Stimulated activated memory B cell treated with anti-CD40 and anti-IgM and Interleukin-4, amounts not matched to agents 10 μg/mL and 1 μg/mL and 100 μg/mL, for 72 hours (primary cell): Measurements from ENCODE around the gene BAIAP2L2.
A peak's percentile ranks its signal among the peaks of the same experiment; 100 is the strongest.
"Not testable (repeated sequence)": the region's sequence is repeated elsewhere in the genome, so short reads cannot be mapped to it uniquely, and the experiment has no call there.

Source experiments
- ATAC-seq: fragments of 150-1000 bp; cut with Tn5 transposase; 2 replicates; pipeline ENCODE4 v1.10.0; 2021
- H3K27ac Mint-ChIP-seq: one replicate; pipeline ENCODE4 v1.8.0; 2022; ENCODE audit warnings: mild to moderate bottlenecking, mixed read lengths
- H3K27me3 Mint-ChIP-seq: one replicate; pipeline ENCODE4 v1.8.0; 2022; ENCODE audit warnings: mixed read lengths
- H3K36me3 Mint-ChIP-seq: one replicate; pipeline ENCODE4 v1.8.0; 2022; ENCODE audit warnings: mixed read lengths
- H3K4me1 Mint-ChIP-seq: one replicate; pipeline ENCODE4 v1.8.0; 2022; ENCODE audit warnings: mixed read lengths
- H3K4me3 Mint-ChIP-seq: one replicate; pipeline ENCODE4 v1.8.0; 2022; ENCODE audit warnings: mild to moderate bottlenecking, moderate library complexity, mixed read lengths
- H3K9me3 Mint-ChIP-seq: one replicate; pipeline ENCODE4 v1.8.0; 2022; ENCODE audit warnings: mixed read lengths

BAIAP2L2 gene

GRCh38 chr22:38110008-38110862, at the start of gene BAIAP2L2:
Gene BAIAP2L2 (minus strand): TSS chr22:38110684. CDS start chr22:38110525, 159 bp downstream.
- H3K36me3 Mint-ChIP-seq, result peaks cover 34% of the 10 kb centered on the region
- peaks cover 3% of the 10 kb centered on the region for H3K9me3 Mint-ChIP-seq
- peak within 1 kb of the TSS; percentile 34 for H3K4me3 Mint-ChIP-seq
- H3K27me3 Mint-ChIP-seq, result no peaks in the 10 kb centered on the region
- peak within 1 kb of the TSS; percentile 55 for H3K27ac Mint-ChIP-seq
- ATAC-seq, result no peak
- H3K4me1 Mint-ChIP-seq, result peaks cover 11% of the 10 kb centered on the region

- peaks cover 24% of the 10 kb centered on the region for H3K36me3 Mint-ChIP-seq
- H3K4me3 Mint-ChIP-seq, result no peak overlapping the region
- H3K9me3 Mint-ChIP-seq, result peaks cover 3% of the 10 kb centered on the region
- H3K27ac Mint-ChIP-seq, result no peak overlapping the region
- peaks cover 19% of the 10 kb centered on the region for H3K4me1 Mint-ChIP-seq
- no peaks in the 10 kb centered on the region for H3K27me3 Mint-ChIP-seq
- no peak for ATAC-seq
Measured at GRCh38 chr22:38155703-38156102, 45.2 kb upstream of the BAIAP2L2 start.

- H3K9me3 Mint-ChIP-seq, H3K4me3 Mint-ChIP-seq, ATAC-seq, H3K27me3 Mint-ChIP-seq, H3K27ac Mint-ChIP-seq: not testable (repeated sequence)
- H3K4me1 Mint-ChIP-seq, result peaks cover 22% of the 10 kb centered on the region
- H3K36me3 Mint-ChIP-seq, result peaks cover 24% of the 10 kb centered on the region
Measured at GRCh38 chr22:38154563-38154915, 44.1 kb upstream of the BAIAP2L2 start.

GRCh38 chr22:38153821-38154562, 43.5 kb upstream of the BAIAP2L2 start:
- Mint-ChIP-seq H3K27ac (no peak overlapping the region), H3K9me3 (peaks cover 3% of the 10 kb centered on the region), H3K36me3 (peaks cover 27% of the 10 kb centered on the region), H3K4me1 (peaks cover 19% of the 10 kb centered on the region), H3K27me3 (no peaks in the 10 kb centered on the region), H3K4me3 (no peak overlapping the region)
- ATAC-seq, result no peak

- no peak for ATAC-seq
- H3K9me3 Mint-ChIP-seq, result peaks cover 3% of the 10 kb centered on the region
- peaks cover 37% of the 10 kb centered on the region for H3K36me3 Mint-ChIP-seq
- no peak overlapping the region for H3K4me3 Mint-ChIP-seq
- no peaks in the 10 kb centered on the region for H3K27me3 Mint-ChIP-seq
- peaks cover 30% of the 10 kb centered on the region for H3K4me1 Mint-ChIP-seq
- H3K27ac Mint-ChIP-seq, result no peak overlapping the region
Measured at GRCh38 chr22:38151126-38151500, 40.6 kb upstream of the BAIAP2L2 start.

GRCh38 chr22:38148245-38148644, 37.8 kb upstream of the BAIAP2L2 start:
- Mint-ChIP-seq H3K27ac (no peak overlapping the region), H3K9me3 (no peaks in the 10 kb centered on the region), H3K27me3 (no peaks in the 10 kb centered on the region), H3K36me3 (peaks cover 25% of the 10 kb centered on the region), H3K4me1 (peaks cover 27% of the 10 kb centered on the region), H3K4me3 (no peak overlapping the region)
- no peak for ATAC-seq

GRCh38 chr22:38146166-38146565, 35.7 kb upstream of the BAIAP2L2 start:
- not testable (repeated sequence) for H3K4me3 Mint-ChIP-seq, H3K9me3 Mint-ChIP-seq, H3K27ac Mint-ChIP-seq, H3K27me3 Mint-ChIP-seq, ATAC-seq
- H3K4me1 Mint-ChIP-seq, result peaks cover 26% of the 10 kb centered on the region
- H3K36me3 Mint-ChIP-seq, result peaks cover 30% of the 10 kb centered on the region

- H3K4me3 Mint-ChIP-seq, result no peak overlapping the region
- no peak for ATAC-seq
- H3K4me1 Mint-ChIP-seq, result peaks cover 15% of the 10 kb centered on the region
- H3K27ac Mint-ChIP-seq, result no peak overlapping the region
- H3K36me3 Mint-ChIP-seq, result peaks cover 38% of the 10 kb centered on the region
- no peaks in the 10 kb centered on the region for H3K9me3 Mint-ChIP-seq
- H3K27me3 Mint-ChIP-seq, result no peaks in the 10 kb centered on the region
Measured at GRCh38 chr22:38144025-38144405, 33.5 kb upstream of the BAIAP2L2 start.

- ATAC-seq, result no peak
- H3K36me3 Mint-ChIP-seq, result peaks cover 43% of the 10 kb centered on the region
- H3K4me3 Mint-ChIP-seq, result no peak overlapping the region
- H3K4me1 Mint-ChIP-seq, result peaks cover 7% of the 10 kb centered on the region
- no peak overlapping the region for H3K27ac Mint-ChIP-seq
- no peaks in the 10 kb centered on the region for H3K9me3 Mint-ChIP-seq
- H3K27me3 Mint-ChIP-seq, result no peaks in the 10 kb centered on the region
Measured at GRCh38 chr22:38142606-38143005, 32.1 kb upstream of the BAIAP2L2 start.

- no peak overlapping the region for H3K27ac Mint-ChIP-seq
- H3K36me3 Mint-ChIP-seq, result peaks cover 46% of the 10 kb centered on the region
- ATAC-seq, result no peak
- H3K4me1 Mint-ChIP-seq, result peaks cover 4% of the 10 kb centered on the region
- no peak overlapping the region for H3K4me3 Mint-ChIP-seq
- H3K27me3 Mint-ChIP-seq, result no peaks in the 10 kb centered on the region
- no peaks in the 10 kb centered on the region for H3K9me3 Mint-ChIP-seq
Measured at GRCh38 chr22:38141217-38141973, 30.9 kb upstream of the BAIAP2L2 start.

- ATAC-seq, result no peak
- no peak overlapping the region for H3K4me3 Mint-ChIP-seq
- no peaks in the 10 kb centered on the region for H3K9me3 Mint-ChIP-seq
- H3K4me1 Mint-ChIP-seq, result peaks cover 4% of the 10 kb centered on the region
- H3K27me3 Mint-ChIP-seq, result no peaks in the 10 kb centered on the region
- H3K27ac Mint-ChIP-seq, result no peak overlapping the region
- peaks cover 59% of the 10 kb centered on the region for H3K36me3 Mint-ChIP-seq
Measured at GRCh38 chr22:38139901-38140300, 29.4 kb upstream of the BAIAP2L2 start.

- Mint-ChIP-seq H3K9me3 (no peaks in the 10 kb centered on the region), H3K4me1 (peaks cover 4% of the 10 kb centered on the region), H3K27ac (no peak overlapping the region), H3K27me3 (no peaks in the 10 kb centered on the region), H3K4me3 (no peak overlapping the region), H3K36me3 (peaks cover 66% of the 10 kb centered on the region)
- ATAC-seq, result no peak
Measured at GRCh38 chr22:38138961-38139360, 28.5 kb upstream of the BAIAP2L2 start.

GRCh38 chr22:38137876-38138687, 27.6 kb upstream of the BAIAP2L2 start:
- H3K4me1 Mint-ChIP-seq, result no peaks in the 10 kb centered on the region
- H3K27me3 Mint-ChIP-seq, result no peaks in the 10 kb centered on the region
- no peak overlapping the region for H3K27ac Mint-ChIP-seq
- H3K9me3 Mint-ChIP-seq, result no peaks in the 10 kb centered on the region
- H3K4me3 Mint-ChIP-seq, result no peak overlapping the region
- ATAC-seq, result no peak
- peaks cover 66% of the 10 kb centered on the region for H3K36me3 Mint-ChIP-seq

- H3K4me3 Mint-ChIP-seq, result no peak overlapping the region
- no peak for ATAC-seq
- H3K27me3 Mint-ChIP-seq, result no peaks in the 10 kb centered on the region
- no peaks in the 10 kb centered on the region for H3K9me3 Mint-ChIP-seq
- no peaks in the 10 kb centered on the region for H3K4me1 Mint-ChIP-seq
- H3K36me3 Mint-ChIP-seq, result peaks cover 69% of the 10 kb centered on the region
- no peak overlapping the region for H3K27ac Mint-ChIP-seq
Measured at GRCh38 chr22:38136607-38137006, 26.1 kb upstream of the BAIAP2L2 start.
